Ishikawa (cell line): ENCODE measurements around the gene GFOD2.

Source experiments
- CEBPB ChIP-seq: IDR thresholded peaks from 2 replicates; pipeline ENCODE4 v1.6.1; 2012
- CREB1 ChIP-seq: IDR thresholded peaks from 2 replicates; pipeline ENCODE4 v1.6.1; 2012; ENCODE audit warnings: low read depth
- EGR1 ChIP-seq: IDR thresholded peaks from 2 replicates; pipeline ENCODE4 v1.6.1; 2012
- EP300 ChIP-seq: IDR thresholded peaks from 2 replicates; pipeline ENCODE4 v1.6.1; 2012; ENCODE audit warnings: borderline replicate concordance
- FOXM1 ChIP-seq: IDR thresholded peaks from 2 replicates; pipeline ENCODE4 v1.6.1; 2012; ENCODE audit warnings: low read depth, borderline replicate concordance
- MAX ChIP-seq: IDR thresholded peaks from 2 replicates; pipeline ENCODE4 v1.6.1; 2012
- NFIC ChIP-seq: IDR thresholded peaks from 2 replicates; pipeline ENCODE4 v1.6.1; 2012
- RAD21 ChIP-seq: IDR thresholded peaks from 2 replicates; pipeline ENCODE4 v1.6.1; 2012; ENCODE audit warnings: low read depth
- REST ChIP-seq: IDR thresholded peaks from 2 replicates; pipeline ENCODE4 v1.6.1; 2012; ENCODE audit warnings: low read depth, mild to moderate bottlenecking
- TAF1 ChIP-seq: IDR thresholded peaks from 2 replicates; pipeline ENCODE4 v1.6.1; 2012; ENCODE audit warnings: low read depth, mild to moderate bottlenecking
- TCF12 ChIP-seq: IDR thresholded peaks from 2 replicates; pipeline ENCODE4 v1.6.1; 2012; ENCODE audit warnings: low read depth
- TEAD4 ChIP-seq: IDR thresholded peaks from 2 replicates; pipeline ENCODE4 v1.6.1; 2012
- YY1 ChIP-seq: IDR thresholded peaks from 2 replicates; pipeline ENCODE4 v1.6.1; 2012; ENCODE audit warnings: low read depth
- ZBTB7A ChIP-seq: IDR thresholded peaks from 2 replicates; pipeline ENCODE4 v1.6.1; 2012; ENCODE audit warnings: low read depth
- TF ChIP-seq, protein P1 (sequence below): IDR thresholded peaks from 2 replicates; pipeline ENCODE4 v1.6.1; 2012

Gene GFOD2

GRCh38 chr16:67708368-67708771 lies 10.7 kb downstream of the GFOD2 start:
- no peak for TF ChIP-seq YY1
- TF ChIP-seq EP300: no peak
- no peak for TF ChIP-seq RAD21
- TF ChIP-seq TEAD4: no peak
- no peak for TF ChIP-seq ZBTB7A
- no peak for TF ChIP-seq TAF1
- no peak for TF ChIP-seq TCF12
- TF ChIP-seq EGR1: no peak

DNA sequence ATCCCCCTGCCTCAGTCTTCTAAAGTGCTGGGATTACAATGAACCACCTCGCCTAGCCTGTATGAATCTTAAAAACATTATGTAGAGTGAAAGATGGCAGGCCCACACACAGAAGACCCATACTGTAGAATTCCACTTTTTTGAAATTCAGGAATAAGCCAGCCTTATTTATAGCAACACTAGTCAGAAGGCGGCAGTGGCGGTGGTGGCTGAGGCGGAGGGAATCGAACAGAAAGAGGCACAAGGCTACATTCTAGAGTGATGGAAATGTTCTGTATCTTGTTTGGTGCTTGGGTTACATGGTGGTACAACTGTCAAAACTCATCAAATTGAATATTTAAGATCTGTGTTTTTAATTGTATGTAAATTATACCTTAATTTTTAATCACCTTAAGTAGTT lies 11.3 kb downstream of the GFOD2 start:
- TF ChIP-seq TEAD4: no peak
- no peak for TF ChIP-seq CREB1
- no peak for TF ChIP-seq NFIC
- TF ChIP-seq TAF1: no peak
- TF ChIP-seq RAD21: no peak
- no peak for TF ChIP-seq CEBPB
- no peak for TF ChIP-seq TCF12
- TF ChIP-seq EP300: no peak
- TF ChIP-seq MAX: no peak
- no peak for TF ChIP-seq ZBTB7A
- TF ChIP-seq, protein P1, sequence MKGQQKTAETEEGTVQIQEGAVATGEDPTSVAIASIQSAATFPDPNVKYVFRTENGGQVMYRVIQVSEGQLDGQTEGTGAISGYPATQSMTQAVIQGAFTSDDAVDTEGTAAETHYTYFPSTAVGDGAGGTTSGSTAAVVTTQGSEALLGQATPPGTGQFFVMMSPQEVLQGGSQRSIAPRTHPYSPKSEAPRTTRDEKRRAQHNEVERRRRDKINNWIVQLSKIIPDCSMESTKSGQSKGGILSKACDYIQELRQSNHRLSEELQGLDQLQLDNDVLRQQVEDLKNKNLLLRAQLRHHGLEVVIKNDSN: no peak
- TF ChIP-seq YY1: no peak

GRCh38 chr16:67707210-67707609 lies 11.9 kb downstream of the GFOD2 start:
- TF ChIP-seq EGR1 (no peak), TCF12 (no peak), RAD21 (no peak), FOXM1 (no peak), TEAD4 (no peak), CEBPB (no peak), CREB1 (no peak), EP300 (no peak), TAF1 (no peak), YY1 (no peak), MAX (no peak), NFIC (no peak)
- TF ChIP-seq, protein P1: no peak

DNA sequence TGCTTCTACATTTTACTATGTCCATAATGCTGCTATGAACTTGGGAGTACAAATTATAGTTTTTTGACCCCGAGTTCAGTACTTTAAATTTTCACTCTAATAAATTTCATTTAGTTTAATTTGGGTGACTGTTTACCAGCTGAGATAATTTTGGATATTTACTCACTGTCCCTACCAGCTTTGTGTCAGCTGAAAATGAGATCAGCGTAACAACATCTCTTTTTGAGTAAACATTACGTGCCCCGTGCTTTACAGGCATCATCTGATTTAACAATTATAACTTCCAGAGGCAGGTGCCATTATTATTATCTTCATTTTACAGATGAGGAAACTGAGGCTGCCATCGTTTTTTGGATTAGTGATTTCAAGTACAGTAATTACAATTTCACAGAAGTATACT lies 15.0 kb downstream of the GFOD2 start:
- TF ChIP-seq ZBTB7A (no peak), RAD21 (no peak), CREB1 (no peak), REST (no peak), EP300 (no peak), CEBPB (no peak), FOXM1 (no peak), YY1 (no peak), TEAD4 (no peak), TAF1 (no peak), MAX (no peak), TCF12 (no peak), NFIC (no peak), EGR1 (no peak)
- TF ChIP-seq, protein P1: no peak

GRCh38 chr16:67703626-67704025 lies 15.5 kb downstream of the GFOD2 start:
- no peak for TF ChIP-seq FOXM1
- TF ChIP-seq ZBTB7A: no peak
- TF ChIP-seq EGR1: no peak
- no peak for TF ChIP-seq CEBPB
- no peak for TF ChIP-seq REST
- no peak for TF ChIP-seq MAX
- TF ChIP-seq TEAD4: no peak
- TF ChIP-seq EP300: no peak
- TF ChIP-seq NFIC: no peak
- no peak for TF ChIP-seq YY1
- TF ChIP-seq TCF12: no peak
- TF ChIP-seq, protein P1: no peak
